CD4-positive, CD25-positive, alpha-beta regulatory T cell (primary cell): ENCODE results near the gene ACCS. TPM values are rescaled to one million over a fixed set of nuclear protein-coding genes. Genes with fewer than 3 reads are reported as not detected.
A peak's percentile ranks its signal among the peaks of the same experiment; 100 is the strongest.

ENCODE experiments used
- ATAC-seq, 2 donors: fragments of 150-1000 bp; cut with Tn5 transposase; one replicate each; pipeline ENCODE4 v1.10.0; 2021; ENCODE audit warnings: low read depth in 2 of 2, moderate number of reproducible peaks in 2 of 2, moderate library complexity in 1 of 2
- DNase-seq, 3 donors: peaks; one replicate each; pipeline versions ENCODE4 v3.0.0 to v3.0.0-alpha.2; 2012 to 2022; ENCODE audit warnings: mixed read lengths in 1 of 3
- H3K27ac ChIP-seq: one replicate; pipeline ENCODE4 v1.7.0; 2013; ENCODE audit warnings: mild to moderate bottlenecking, low read length; ENCODE audit not compliant: insufficient read depth, poor library complexity, severe bottlenecking
- H3K27me3 ChIP-seq: one replicate; pipeline ENCODE4 v1.7.0; 2013; ENCODE audit warnings: low read length; ENCODE audit not compliant: control insufficient read depth, insufficient read depth
- H3K36me3 ChIP-seq: one replicate; pipeline ENCODE4 v1.7.0; 2013; ENCODE audit warnings: mild to moderate bottlenecking, low read length, moderate library complexity; ENCODE audit not compliant: control insufficient read depth, insufficient read depth
- H3K4me1 ChIP-seq: 2 replicates; pipeline ENCODE4 v1.7.0; 2013; ENCODE audit warnings: mild to moderate bottlenecking, low read length; ENCODE audit not compliant: insufficient read depth, control insufficient read depth, poor library complexity, severe bottlenecking
- H3K4me3 ChIP-seq: one replicate; pipeline ENCODE4 v1.7.0; 2013; ENCODE audit warnings: low read depth, mild to moderate bottlenecking, low read length, moderate library complexity
- H3K9me3 ChIP-seq, 2 experiments: 1 replicate in 1 of 2; 2 replicates in 1 of 2; pipeline ENCODE4 v1.7.0; 2013; ENCODE audit warnings: low read length in 2 of 2, mild to moderate bottlenecking in 1 of 2, moderate library complexity in 1 of 2; ENCODE audit not compliant: control insufficient read depth in 2 of 2
- H3K27ac Mint-ChIP-seq, 3 donors: one replicate each; pipeline ENCODE4 v1.8.0; 2020 to 2022; ENCODE audit warnings: mild to moderate bottlenecking in 3 of 3, mixed read lengths in 3 of 3, moderate library complexity in 2 of 3
- H3K27me3 Mint-ChIP-seq: one replicate; pipeline ENCODE4 v1.8.0; 2022; ENCODE audit warnings: mild to moderate bottlenecking, mixed read lengths
- H3K36me3 Mint-ChIP-seq: one replicate; pipeline ENCODE4 v1.8.0; 2020; ENCODE audit warnings: mixed read lengths
- H3K4me1 Mint-ChIP-seq, 4 donors: one replicate each; pipeline ENCODE4 v1.8.0; 2020 to 2022; ENCODE audit warnings: mixed read lengths in 4 of 4, mild to moderate bottlenecking in 1 of 4
- H3K4me3 Mint-ChIP-seq, 4 donors: one replicate each; pipeline ENCODE4 v1.8.0; 2020 to 2022; ENCODE audit warnings: mild to moderate bottlenecking in 4 of 4, mixed read lengths in 4 of 4, moderate library complexity in 3 of 4
- H3K9me3 Mint-ChIP-seq, 7 donors: one replicate each; pipeline ENCODE4 v1.8.0; 2020 to 2022; ENCODE audit warnings: mixed read lengths in 7 of 7, mild to moderate bottlenecking in 3 of 7, moderate library complexity in 2 of 7
- polyA plus RNA-seq, 4 donors: library from polyadenylated mRNA; unstranded; fragments of 300-500 nt; fragmentation: Illumina TruSeq; gene quantifications; one replicate each; pipeline ENCODE4 v1.2.3, GENCODE V29; 2021
- total RNA-seq: library from RNA; stranded (reverse); gene quantifications from one replicate; pipeline ENCODE4 v1.2.3, GENCODE V29; 2022

The ACCS gene
- total and polyA plus RNA-seq, 5 donors from 2014 or later: 1.3 to 77.9 (median 1.8) TPM

DNA sequence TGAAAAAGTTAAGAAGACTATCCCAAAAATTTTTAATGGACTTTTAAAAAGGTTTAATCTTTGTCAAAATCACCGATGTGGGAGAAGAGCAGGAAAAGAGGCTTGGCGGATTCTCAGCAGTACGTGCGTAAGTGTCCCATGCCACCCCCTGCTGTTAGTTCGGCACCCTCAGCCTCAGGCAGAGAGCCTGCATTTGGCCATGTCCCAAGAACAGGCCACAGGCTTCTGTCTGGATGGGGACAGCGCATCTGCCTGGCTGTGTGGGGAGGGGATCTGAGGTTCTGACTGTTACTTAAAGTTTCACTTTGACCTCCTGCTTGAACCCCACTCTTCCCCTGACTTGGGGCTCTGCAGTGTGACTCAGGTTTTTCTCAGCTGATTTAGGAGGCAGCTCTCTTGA lies 64.7 kb downstream of the ACCS start:
- H3K27me3 Mint-ChIP-seq: no peaks in the 10 kb centered on the region
- no peaks in the 10 kb centered on the region for H3K9me3 Mint-ChIP-seq
- Histone ChIP-seq H3K9me3 (no peaks in the 10 kb centered on the region), H3K27me3 (no peaks in the 10 kb centered on the region), H3K4me3 (no peak overlapping the region), H3K27ac (no peak overlapping the region), H3K36me3 (peaks cover 67% of the 10 kb centered on the region), H3K4me1 (no peaks in the 10 kb centered on the region)
- peaks cover 69% of the 10 kb centered on the region for H3K36me3 Mint-ChIP-seq
- no peak overlapping the region for H3K4me3 Mint-ChIP-seq
- no peak overlapping the region for H3K27ac Mint-ChIP-seq
- DNase-seq: no peak
- peaks cover 0 to 2% (median 0%) of the 10 kb centered on the region in 4 donors for H3K4me1 Mint-ChIP-seq
- ATAC-seq: no peak

DNA sequence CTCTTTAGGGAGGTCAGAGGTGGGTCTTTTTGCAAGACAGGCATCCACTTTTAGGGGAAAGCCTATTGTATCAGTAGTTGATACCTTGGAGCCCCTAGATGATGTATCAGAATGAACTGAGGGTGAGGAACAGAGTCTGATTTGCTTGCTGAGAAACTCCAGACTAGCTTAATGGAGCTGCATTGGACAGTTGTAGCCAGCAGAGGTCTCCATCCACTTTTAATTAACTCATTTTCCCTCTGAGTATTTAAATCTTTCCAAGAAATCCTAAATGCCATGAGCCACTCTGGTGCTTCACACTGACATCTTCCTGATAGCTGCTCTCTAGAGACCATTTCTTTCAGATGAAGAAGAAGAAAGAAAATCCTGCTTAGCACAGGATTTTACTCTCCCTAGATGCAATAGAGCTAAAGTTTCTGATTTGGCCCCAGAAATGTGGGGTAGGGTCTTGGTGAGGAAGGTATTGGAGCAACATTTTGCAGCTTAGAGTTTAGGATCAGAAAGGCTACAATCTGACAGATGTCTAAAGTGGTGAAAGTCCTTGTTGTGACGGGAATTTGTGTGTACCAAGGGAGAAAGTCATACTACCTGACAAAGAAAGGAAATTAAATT lies 67.4 kb downstream of the ACCS start:
- H3K27ac ChIP-seq: no peak overlapping the region
- Mint-ChIP-seq H3K4me3 (no peak overlapping the region), H3K4me1 (peaks cover 0 to 5% (median 4%) of the 10 kb centered on the region in 4 donors), H3K36me3 (peaks cover 60% of the 10 kb centered on the region), H3K9me3 (no peaks in the 10 kb centered on the region), H3K27me3 (no peaks in the 10 kb centered on the region), H3K27ac (no peak overlapping the region)
- DNase-seq (peak in 1 of 3 donors; percentile 13), ATAC-seq (no peak)
- H3K9me3 ChIP-seq: no peaks in the 10 kb centered on the region
- no peaks in the 10 kb centered on the region for H3K27me3 ChIP-seq
- no peaks in the 10 kb centered on the region for H3K4me1 ChIP-seq
- H3K36me3 ChIP-seq: peaks cover 43% of the 10 kb centered on the region
- H3K4me3 ChIP-seq: no peak overlapping the region

Other genes starting within 250 kb of the ACCS start
- gene ALKBH3, start 185.4 kb upstream of the ACCS start, total RNA-seq: 17.4 TPM
- gene ALKBH3, start 185.4 kb upstream of the ACCS start, polyA plus RNA-seq: 10 to 100 TPM; 28.6 to 49.7 (median 41.1) TPM
- gene C11orf96, start 123.6 kb upstream of the ACCS start, total RNA-seq: 0.39 TPM
- gene C11orf96, start 123.6 kb upstream of the ACCS start, polyA plus RNA-seq: not detected
- not detected for gene ACCSL, start 18.3 kb upstream of the ACCS start, total RNA-seq
- gene ACCSL, start 18.3 kb upstream of the ACCS start, polyA plus RNA-seq: not detected
- 25.6 TPM for gene EXT2, start 29.4 kb downstream of the ACCS start, total RNA-seq
- 10 to 100 TPM; 39.0 to 42.6 (median 41.4) TPM for gene EXT2, start 29.4 kb downstream of the ACCS start, polyA plus RNA-seq
- gene ALX4, start 243.9 kb downstream of the ACCS start, total RNA-seq: not detected
- not detected for gene ALX4, start 243.9 kb downstream of the ACCS start, polyA plus RNA-seq